Measurements from ENCODE around the gene PTGR2.

Gene PTGR2

DNA sequence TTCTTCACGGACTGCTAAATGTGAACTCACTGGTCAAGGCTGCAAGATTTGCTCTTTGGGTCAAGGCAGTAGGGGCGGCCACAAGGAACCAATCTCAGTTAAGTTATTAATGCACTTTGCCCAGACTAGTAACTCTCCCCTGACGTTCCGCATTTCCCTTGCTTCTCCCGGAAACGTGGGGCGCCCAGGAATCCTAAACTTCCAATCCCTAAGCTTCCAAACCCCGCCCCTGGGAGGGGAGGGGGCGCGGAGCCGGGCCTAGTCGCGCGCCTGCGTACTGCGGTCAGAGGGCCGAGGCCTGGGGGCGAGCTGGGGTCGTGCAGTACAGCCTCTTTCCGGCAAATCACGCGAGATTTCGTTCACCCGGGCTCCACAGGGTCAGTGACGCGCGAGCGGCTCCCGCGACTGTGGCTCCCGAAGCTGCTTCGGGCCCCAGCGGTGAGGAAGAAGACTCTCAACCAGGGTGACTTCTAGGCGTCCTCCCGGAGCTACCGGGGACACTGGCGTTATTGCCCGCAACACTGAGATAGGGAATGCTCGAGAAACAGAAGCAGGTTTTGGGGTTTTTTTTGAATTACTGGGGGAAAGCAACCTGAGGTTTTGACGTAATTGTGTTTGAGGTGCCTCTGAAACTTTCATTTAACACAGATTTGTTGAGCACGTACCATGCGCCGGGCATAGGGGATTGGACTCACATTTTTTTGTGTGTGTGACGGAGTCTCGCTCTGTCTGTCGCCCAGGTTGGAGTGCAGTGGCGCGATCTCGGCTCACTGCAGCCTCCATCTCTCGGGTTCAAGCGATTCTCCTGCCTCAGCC, at the start of gene PTGR2:
Gene PTGR2, plus strand, starts transcription at position 265 of the 816 bp plus-strand sequence. CDS start 7,032 bp downstream, outside the sequence.
- TF ChIP-seq, protein P1, sequence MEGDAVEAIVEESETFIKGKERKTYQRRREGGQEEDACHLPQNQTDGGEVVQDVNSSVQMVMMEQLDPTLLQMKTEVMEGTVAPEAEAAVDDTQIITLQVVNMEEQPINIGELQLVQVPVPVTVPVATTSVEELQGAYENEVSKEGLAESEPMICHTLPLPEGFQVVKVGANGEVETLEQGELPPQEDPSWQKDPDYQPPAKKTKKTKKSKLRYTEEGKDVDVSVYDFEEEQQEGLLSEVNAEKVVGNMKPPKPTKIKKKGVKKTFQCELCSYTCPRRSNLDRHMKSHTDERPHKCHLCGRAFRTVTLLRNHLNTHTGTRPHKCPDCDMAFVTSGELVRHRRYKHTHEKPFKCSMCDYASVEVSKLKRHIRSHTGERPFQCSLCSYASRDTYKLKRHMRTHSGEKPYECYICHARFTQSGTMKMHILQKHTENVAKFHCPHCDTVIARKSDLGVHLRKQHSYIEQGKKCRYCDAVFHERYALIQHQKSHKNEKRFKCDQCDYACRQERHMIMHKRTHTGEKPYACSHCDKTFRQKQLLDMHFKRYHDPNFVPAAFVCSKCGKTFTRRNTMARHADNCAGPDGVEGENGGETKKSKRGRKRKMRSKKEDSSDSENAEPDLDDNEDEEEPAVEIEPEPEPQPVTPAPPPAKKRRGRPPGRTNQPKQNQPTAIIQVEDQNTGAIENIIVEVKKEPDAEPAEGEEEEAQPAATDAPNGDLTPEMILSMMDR (conservative IDR thresholded peaks at IDR 0.05): no peak
- H3K27ac ChIP-seq: peak within 1 kb of the TSS; percentile 89

DNA sequence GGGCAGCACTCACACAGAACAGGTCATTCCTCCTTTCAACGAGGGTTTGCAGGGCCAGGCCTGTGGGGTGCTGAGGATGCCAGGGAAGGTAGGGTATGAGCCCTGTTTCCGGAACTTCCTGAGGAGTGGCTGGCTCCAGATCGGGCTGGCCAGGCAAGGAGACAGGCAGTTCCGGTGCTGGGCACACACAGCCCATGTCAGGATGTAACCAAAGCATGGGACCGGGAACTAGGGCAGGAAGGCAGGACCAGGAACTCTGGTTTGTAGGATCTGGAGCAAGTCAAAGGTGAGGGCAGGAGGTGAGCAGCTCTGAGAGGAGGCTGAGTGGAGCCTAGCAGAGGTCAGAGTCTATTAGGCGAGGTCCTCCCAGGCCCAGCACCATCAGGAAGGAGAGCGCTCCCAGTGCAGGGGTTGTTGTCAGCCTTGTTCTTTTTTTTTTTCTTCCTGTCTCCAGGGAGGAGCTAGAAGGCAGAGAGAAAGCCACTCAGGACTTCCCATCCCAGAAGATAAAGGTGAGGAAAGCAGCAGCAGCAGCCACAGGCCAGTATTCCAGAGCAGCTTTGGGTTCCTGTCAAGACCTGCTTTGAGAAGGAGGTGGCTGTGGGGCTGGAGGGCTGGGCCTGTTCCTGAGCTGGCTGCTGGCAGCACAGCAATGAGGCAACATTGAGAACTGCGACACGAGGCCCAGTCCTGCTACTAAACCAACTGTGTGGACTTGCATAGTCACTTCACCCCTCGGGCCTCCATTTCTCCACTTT, 49.0 kb upstream of the PTGR2 start:
- H3K27ac ChIP-seq: no peak overlapping the region
- TF ChIP-seq, protein P1 (conservative IDR thresholded peaks at IDR 0.05): no peak

DNA sequence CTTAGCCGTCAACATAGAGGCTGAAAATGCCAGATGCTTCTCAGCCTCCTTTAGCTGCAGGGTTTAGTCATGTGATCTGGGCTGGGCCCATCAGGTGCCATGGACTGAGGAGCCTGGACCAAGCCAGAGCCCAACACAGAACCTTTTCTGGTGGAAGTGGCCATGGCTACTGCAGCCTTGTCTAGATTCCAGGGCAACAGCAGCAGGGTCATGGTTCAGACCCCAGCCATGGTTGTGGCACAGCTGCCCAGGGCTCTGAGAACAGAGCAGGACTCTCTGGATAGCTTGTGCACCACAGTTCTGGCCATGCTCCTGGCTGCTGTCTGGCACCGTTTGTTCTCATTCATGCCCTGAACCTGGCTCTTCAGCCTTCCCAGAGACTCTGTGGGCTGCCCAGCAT, 47.0 kb upstream of the PTGR2 start:
- no peak overlapping the region for H3K27ac ChIP-seq
- TF ChIP-seq, protein P1 (conservative IDR thresholded peaks at IDR 0.05): no peak

DNA sequence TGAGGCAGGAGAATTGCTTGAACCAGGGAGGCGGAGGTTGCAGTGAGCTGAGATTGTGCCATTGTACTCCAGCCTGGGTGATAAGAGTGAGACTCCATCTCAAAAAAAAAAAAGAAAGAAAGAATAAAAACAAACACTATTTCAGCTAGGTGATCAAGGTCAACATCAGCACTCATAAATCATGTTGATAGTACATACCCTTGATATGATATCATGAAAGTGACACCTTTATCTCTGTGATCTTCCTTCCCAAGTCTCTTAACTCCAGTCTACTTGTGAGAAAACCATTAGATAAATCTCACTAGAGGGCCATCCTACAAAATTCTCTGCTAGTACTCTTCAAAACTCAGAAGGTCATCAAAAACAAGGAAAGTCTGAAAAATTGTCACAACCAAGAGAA, 44.2 kb upstream of the PTGR2 start:
- no peak overlapping the region for H3K27ac ChIP-seq
- TF ChIP-seq, protein P1 (conservative IDR thresholded peaks at IDR 0.05): no peak

DNA sequence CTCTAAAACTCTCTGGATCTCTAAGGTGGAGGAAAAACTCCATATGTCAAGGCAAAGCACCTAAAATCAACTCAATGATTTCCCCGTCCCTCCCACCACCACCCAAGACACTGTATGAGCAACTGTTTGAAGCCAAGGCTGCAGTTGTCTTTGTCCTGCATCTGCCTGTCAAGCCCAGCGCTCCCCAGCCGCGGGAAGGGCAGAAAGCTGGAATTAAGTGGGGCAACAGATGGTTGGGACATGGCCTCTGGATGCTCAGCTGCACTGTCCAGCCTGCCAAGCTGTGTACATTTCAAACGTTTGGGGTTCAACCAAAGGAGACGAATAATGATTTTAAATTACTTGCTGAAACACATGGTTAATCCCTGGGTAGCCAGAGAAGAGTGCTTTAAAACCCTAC, 42.2 kb upstream of the PTGR2 start:
- TF ChIP-seq, protein P1 (conservative IDR thresholded peaks at IDR 0.05): no peak
- H3K27ac ChIP-seq: no peak overlapping the region

DNA sequence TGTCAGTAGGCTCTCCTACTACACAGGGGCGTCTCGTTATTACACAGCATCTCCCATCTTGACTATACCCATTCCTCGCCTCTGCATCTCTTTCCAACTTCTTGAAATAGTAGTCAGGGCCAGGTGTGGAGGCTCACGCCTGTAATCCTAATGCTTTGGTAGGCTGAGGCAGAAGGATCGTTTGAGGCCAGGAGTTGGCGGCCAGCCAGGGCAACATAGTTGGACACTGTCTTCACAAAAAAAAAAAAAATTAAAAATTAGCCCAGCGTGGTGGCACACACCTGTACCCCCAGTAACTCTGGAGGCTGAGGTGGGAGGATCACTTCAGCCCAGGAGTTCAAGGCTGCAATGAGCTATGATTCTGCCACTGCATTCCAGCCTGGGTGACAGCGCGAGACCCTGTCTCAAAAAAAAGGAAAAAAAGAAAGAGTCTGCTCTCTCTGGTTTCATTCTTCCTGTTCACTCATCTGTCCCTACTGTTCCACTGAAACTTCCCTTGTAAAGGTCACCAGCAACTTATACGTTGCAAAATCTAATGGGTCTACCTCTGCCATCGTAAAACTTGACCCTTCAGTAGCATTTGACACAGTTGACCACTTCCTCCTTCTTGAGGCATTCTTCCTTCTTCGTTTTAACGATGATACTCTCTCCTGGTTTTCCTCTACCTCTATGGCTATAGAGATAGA, 41.0 kb upstream of the PTGR2 start:
- TF ChIP-seq, protein P1 (conservative IDR thresholded peaks at IDR 0.05): no peak
- no peak overlapping the region for H3K27ac ChIP-seq

DNA sequence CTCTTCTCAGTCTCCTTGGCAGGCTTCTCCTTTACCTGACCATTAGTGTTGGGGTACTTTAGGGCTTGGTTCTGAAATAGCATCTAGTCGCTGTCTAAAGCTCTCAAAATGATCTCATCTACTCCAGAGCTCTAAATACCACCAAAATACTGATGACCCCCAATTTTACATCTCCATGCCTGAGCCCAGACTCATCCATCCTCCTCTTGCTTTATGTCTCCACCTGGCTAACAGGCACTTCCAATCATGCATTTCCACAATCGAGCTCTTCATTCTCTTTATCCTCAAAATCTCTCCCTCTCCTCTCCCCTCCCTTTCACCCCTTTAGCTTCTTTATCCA, 40.5 kb upstream of the PTGR2 start:
- TF ChIP-seq, protein P1 (conservative IDR thresholded peaks at IDR 0.05): no peak
- H3K27ac ChIP-seq: no peak overlapping the region

All from VCaP (cell line).